Parathyroid adenoma (tissue), 2 donors: Measurements from ENCODE around the gene OR52A5.

Experiments
- H2AFZ ChIP-seq: fragments of 300-600 bp; sonication (generic); one replicate; pipeline ENCODE4 v1.7.0; 2017; ENCODE audit warnings: antibody characterized with exemption, mild to moderate bottlenecking
- H3K27ac ChIP-seq: fragments of 300-600 bp; sonication (generic); one replicate; pipeline ENCODE4 v1.7.0; 2017
- H3K27me3 ChIP-seq: fragments of 300-600 bp; sonication (generic); one replicate; pipeline ENCODE4 v1.7.0; 2017; ENCODE audit warnings: low read length; ENCODE audit not compliant: control insufficient read depth, insufficient read depth
- H3K36me3 ChIP-seq: fragments of 300-600 bp; sonication (generic); one replicate; pipeline ENCODE4 v1.7.0; 2017; ENCODE audit warnings: low read length; ENCODE audit not compliant: control insufficient read depth, insufficient read depth
- H3K4me1 ChIP-seq: fragments of 300-600 bp; sonication (generic); one replicate; pipeline ENCODE4 v1.7.0; 2017; ENCODE audit warnings: control low read depth
- H3K4me2 ChIP-seq: fragments of 300-600 bp; sonication (generic); one replicate; pipeline ENCODE4 v1.7.0; 2017; ENCODE audit warnings: low read length
- H3K4me3 ChIP-seq: fragments of 300-600 bp; sonication (generic); one replicate; pipeline ENCODE4 v1.7.0; 2017; ENCODE audit warnings: low read depth, low read length
- H3K79me2 ChIP-seq: fragments of 300-600 bp; sonication (generic); one replicate; pipeline ENCODE4 v1.7.0; 2017; ENCODE audit warnings: control low read depth
- H3K9ac ChIP-seq: fragments of 300-600 bp; sonication (generic); one replicate; pipeline ENCODE4 v1.7.0; 2017; ENCODE audit warnings: mild to moderate bottlenecking
- H3K9me3 ChIP-seq: fragments of 300-600 bp; sonication (generic); one replicate; pipeline ENCODE4 v1.7.0; 2017; ENCODE audit warnings: low read length; ENCODE audit not compliant: control insufficient read depth
- CTCF ChIP-seq: fragments of 300-600 bp; sonication (generic); IDR thresholded peaks from one replicate; pipeline ENCODE4 v1.7.0; 2017; ENCODE audit warnings: antibody characterized with exemption, mild to moderate bottlenecking
- donor health status: primary hyperparathyroidism.

Gene OR52A5

GRCh38 chr11:5115339-5115738, 22.8 kb downstream of the OR52A5 start:
- no peak overlapping the region for H2AFZ ChIP-seq
- H3K36me3 ChIP-seq: no peaks in the 10 kb centered on the region
- no peaks in the 10 kb centered on the region for H3K79me2 ChIP-seq
- no peak overlapping the region for H3K27ac ChIP-seq
- TF ChIP-seq CTCF: no peak
- no peaks in the 10 kb centered on the region for H3K9me3 ChIP-seq
- H3K4me3 ChIP-seq: no peak overlapping the region
- H3K9ac ChIP-seq: no peak overlapping the region
- H3K4me2 ChIP-seq: no peak overlapping the region
- H3K4me1 ChIP-seq: no peaks in the 10 kb centered on the region
- H3K27me3 ChIP-seq: no peaks in the 10 kb centered on the region

DNA sequence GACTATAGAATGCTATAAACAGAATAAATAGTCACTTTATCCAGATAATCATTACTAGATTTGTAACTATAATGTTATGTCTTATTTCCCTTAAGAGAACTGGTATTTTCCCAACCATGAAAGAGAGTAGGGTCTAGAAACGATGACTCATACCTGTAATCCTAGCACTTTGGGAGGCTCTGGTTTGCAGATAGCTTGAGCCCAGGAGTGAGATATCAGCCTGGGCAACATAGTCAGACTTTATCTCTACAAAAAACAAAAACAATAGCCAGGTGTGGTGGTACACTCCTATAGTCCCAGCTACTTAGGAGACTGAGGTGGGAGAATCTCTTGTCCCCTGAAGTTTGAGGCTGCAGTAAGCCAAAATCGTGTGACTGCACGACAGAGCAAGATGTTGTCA, 30.9 kb downstream of the OR52A5 start:
- TF ChIP-seq CTCF: no peak
- no peaks in the 10 kb centered on the region for H3K9me3 ChIP-seq
- H3K4me1 ChIP-seq: no peaks in the 10 kb centered on the region
- H3K4me3 ChIP-seq: no peak overlapping the region
- no peak overlapping the region for H3K9ac ChIP-seq
- no peak overlapping the region for H3K27ac ChIP-seq
- H3K27me3 ChIP-seq: no peaks in the 10 kb centered on the region
- no peak overlapping the region for H3K4me2 ChIP-seq
- H3K36me3 ChIP-seq: no peaks in the 10 kb centered on the region
- no peak overlapping the region for H2AFZ ChIP-seq
- no peaks in the 10 kb centered on the region for H3K79me2 ChIP-seq

DNA sequence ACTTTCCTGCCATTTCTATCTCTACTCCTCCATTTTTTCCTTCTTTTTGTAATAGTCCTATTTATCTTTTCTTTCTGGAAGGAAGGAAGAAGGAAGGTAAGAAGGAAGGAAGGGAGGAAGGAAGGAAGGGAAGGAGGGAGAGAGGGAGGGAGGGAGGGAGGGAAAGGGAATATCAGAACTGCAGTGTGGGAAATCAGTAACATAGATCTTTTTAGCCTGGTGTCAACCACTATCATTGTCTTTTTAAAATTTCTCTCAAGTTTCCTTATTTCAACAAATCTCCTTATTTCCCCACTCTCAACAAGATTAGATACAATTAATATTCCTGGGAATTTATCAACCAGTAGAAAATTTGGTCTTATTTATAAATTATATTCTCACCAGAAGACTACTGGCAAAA, 35.1 kb downstream of the OR52A5 start:
- Histone ChIP-seq H3K4me1 (no peaks in the 10 kb centered on the region), H3K4me2 (no peak overlapping the region), H2AFZ (no peak overlapping the region), H3K36me3 (no peaks in the 10 kb centered on the region), H3K9me3 (no peaks in the 10 kb centered on the region), H3K79me2 (no peaks in the 10 kb centered on the region), H3K4me3 (no peak overlapping the region), H3K27me3 (no peaks in the 10 kb centered on the region), H3K27ac (no peak overlapping the region), H3K9ac (no peak overlapping the region)
- no peak for TF ChIP-seq CTCF

DNA sequence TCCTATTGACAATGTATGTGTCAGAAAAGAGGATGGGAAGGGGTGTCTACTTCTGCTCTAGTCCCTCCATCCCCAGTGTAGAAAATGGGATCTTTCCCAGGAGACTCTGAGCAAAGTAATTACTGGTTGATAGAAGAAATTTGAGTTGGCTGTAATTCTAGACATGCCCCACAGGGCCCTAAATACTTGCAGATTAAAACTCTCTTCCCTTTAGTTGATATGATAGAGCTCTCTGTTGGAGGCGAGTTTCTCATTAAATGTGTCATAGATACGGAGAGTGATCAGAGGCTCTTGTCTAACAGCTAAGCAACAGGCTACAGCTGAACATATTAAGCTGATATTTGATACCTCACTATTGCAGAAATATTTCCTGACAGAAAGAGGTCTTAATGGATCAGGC, 35.9 kb downstream of the OR52A5 start:
- Histone ChIP-seq H3K27me3 (no peaks in the 10 kb centered on the region), H3K9ac (no peak overlapping the region), H3K9me3 (no peaks in the 10 kb centered on the region), H3K36me3 (no peaks in the 10 kb centered on the region), H3K4me1 (no peaks in the 10 kb centered on the region), H3K79me2 (no peaks in the 10 kb centered on the region), H3K4me3 (no peak overlapping the region), H3K4me2 (no peak overlapping the region), H3K27ac (no peak overlapping the region), H2AFZ (no peak overlapping the region)
- TF ChIP-seq CTCF: no peak

- H3K79me2 ChIP-seq: no peaks in the 10 kb centered on the region
- H3K9ac ChIP-seq: no peak overlapping the region
- H3K4me1 ChIP-seq: no peaks in the 10 kb centered on the region
- no peak for TF ChIP-seq CTCF
- H3K4me2 ChIP-seq: no peak overlapping the region
- no peak overlapping the region for H3K4me3 ChIP-seq
- no peak overlapping the region for H3K27ac ChIP-seq
- H3K9me3 ChIP-seq: no peaks in the 10 kb centered on the region
- H2AFZ ChIP-seq: no peak overlapping the region
- no peaks in the 10 kb centered on the region for H3K27me3 ChIP-seq
- no peaks in the 10 kb centered on the region for H3K36me3 ChIP-seq
Measured at GRCh38 chr11:5096011-5096410, 42.1 kb downstream of the OR52A5 start.
